ENCODE measurements around the gene COTL1.

The COTL1 gene

GRCh38 chr16:84604477-84605013 lies 13.3 kb downstream of the COTL1 start:
- peaks cover 4% of the 10 kb centered on the region; the same call in 1 of the 2 replicates for H3K9me3 ChIP-seq (ENCODE audit: control insufficient read depth, insufficient read depth, low read depth, low read length)
- H3K9ac ChIP-seq (ENCODE audit: low read length): no peak overlapping the region
- H3K4me3 ChIP-seq (ENCODE audit: low read depth, low read length): no peak overlapping the region
- H3K36me3 ChIP-seq (ENCODE audit: control insufficient read depth, insufficient read depth, low read length): peaks cover 10% of the 10 kb centered on the region; the same call in 1 of the 2 replicates
- no peaks in the 10 kb centered on the region for H3K27me3 ChIP-seq (ENCODE audit: control insufficient read depth, insufficient read depth, low read length)
- peaks cover 37% of the 10 kb centered on the region for H3K4me1 ChIP-seq (ENCODE audit: control insufficient read depth, insufficient read depth, low read length)
- no peak overlapping the region for H3K27ac ChIP-seq (ENCODE audit: low read depth, low read length)

DNA sequence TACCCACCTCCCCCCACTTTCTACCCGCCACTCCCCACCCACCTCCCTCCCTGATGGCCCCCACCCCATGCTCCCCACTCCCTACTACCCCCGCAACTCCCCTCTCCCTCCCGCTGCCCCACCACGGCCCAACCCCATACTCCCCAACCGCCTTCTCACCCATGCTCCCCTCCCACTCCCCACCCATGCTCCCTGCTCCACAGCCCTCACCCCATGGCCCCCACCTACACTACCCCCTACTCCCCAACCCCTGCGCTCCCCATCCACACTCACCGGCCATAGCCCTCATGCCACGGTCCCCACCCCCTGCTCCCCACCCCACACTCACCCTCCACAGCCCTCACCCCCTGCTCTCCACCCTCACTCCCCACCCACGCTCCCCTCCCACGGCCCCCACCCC lies 13.9 kb downstream of the COTL1 start:
- peaks cover 4% of the 10 kb centered on the region; the same call in 1 of the 2 replicates for H3K9me3 ChIP-seq (ENCODE audit: control insufficient read depth, insufficient read depth, low read depth, low read length)
- peaks cover 10% of the 10 kb centered on the region; the same call in 1 of the 2 replicates for H3K36me3 ChIP-seq (ENCODE audit: control insufficient read depth, insufficient read depth, low read length)
- no peak overlapping the region for H3K4me3 ChIP-seq (ENCODE audit: low read depth, low read length)
- H3K4me1 ChIP-seq (ENCODE audit: control insufficient read depth, insufficient read depth, low read length): peaks cover 43% of the 10 kb centered on the region
- no peaks in the 10 kb centered on the region for H3K27me3 ChIP-seq (ENCODE audit: control insufficient read depth, insufficient read depth, low read length)
- no peak overlapping the region for H3K9ac ChIP-seq (ENCODE audit: low read length)
- no peak overlapping the region for H3K27ac ChIP-seq (ENCODE audit: low read depth, low read length)

DNA sequence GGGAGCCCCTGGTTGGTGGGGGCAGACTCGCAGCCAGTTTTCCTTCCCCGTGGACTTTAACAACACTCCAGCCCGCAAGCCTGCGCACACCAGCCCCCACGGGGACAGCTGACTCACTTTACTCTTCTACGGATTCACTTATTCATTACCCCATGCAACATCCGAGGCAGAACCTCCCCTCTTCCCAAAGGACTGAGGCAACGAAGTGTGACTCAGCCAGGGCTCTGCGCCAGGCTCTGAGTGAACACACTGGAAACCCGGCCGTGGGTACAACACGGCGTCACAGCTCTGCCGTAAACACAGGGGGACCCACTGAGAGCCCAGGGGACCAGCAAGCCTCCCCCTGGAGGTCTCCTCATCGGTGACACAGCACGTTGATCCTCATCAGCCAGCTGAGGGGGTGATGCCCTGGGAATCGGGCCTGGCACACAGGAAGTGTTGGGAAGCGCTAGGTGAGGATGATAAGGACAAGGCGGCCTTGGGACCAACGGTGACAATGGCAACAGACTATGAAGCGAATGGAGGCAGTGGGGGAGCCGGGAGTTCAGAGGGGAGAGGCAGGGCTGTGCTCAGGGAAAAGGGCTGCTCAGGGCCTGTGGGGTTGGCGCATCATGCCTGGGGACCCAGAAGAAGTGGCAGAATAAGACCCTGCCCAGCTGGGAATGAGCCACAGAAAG lies 14.6 kb downstream of the COTL1 start:
- Histone ChIP-seq H3K27ac (ENCODE audit: low read depth, low read length) (no peak overlapping the region), H3K4me3 (ENCODE audit: low read depth, low read length) (no peak overlapping the region), H3K9me3 (ENCODE audit: control insufficient read depth, insufficient read depth, low read depth, low read length) (peaks cover 4% of the 10 kb centered on the region; the same call in 1 of the 2 replicates), H3K9ac (ENCODE audit: low read length) (peak overlapping the region; percentile 37), H3K4me1 (ENCODE audit: control insufficient read depth, insufficient read depth, low read length) (peaks cover 45% of the 10 kb centered on the region), H3K27me3 (ENCODE audit: control insufficient read depth, insufficient read depth, low read length) (no peaks in the 10 kb centered on the region), H3K36me3 (ENCODE audit: control insufficient read depth, insufficient read depth, low read length) (peaks cover 10% of the 10 kb centered on the region; the same call in 1 of the 2 replicates)

DNA sequence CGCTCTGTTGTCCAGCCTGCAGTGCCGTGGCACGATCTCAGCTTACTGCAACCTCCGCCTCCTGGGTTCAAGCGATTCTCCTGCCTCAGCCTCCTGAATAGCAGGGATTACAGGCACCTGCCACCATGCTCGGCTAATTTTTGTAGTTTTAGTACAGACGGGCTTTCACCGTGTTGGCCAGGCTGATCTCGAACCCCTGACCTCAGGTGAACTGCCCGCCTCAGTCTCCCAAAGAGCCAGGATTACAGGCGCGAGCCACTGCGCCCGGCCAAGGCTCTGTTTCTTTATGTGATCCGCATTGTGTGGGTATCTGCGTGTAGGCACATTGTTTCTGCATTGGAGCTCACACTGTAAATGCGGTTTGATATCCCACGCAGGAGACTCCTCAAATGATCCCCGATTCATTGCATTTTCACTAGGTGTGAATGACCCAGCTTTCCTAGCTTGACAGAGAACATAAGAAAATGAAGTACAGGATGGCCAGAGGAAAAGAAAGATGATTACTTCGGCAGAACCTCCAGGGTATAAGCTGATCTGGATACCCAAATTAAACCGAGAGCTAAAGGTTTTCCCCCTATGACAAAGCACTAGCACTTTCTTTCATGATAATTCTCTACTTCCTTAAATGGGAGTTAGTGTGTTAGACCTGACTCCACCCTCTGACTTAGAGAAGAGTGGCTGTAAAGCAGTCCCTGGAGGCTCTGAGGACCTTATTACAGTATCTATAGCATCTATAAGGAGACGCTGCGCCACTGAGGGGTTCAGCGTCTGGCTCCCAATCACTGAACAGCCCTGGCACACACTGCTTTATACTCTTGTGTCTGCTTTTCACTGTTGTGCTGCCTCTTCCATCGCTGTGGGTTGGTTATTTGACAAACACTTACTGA lies 17.3 kb downstream of the COTL1 start:
- Histone ChIP-seq H3K9ac (ENCODE audit: low read length) (no peak overlapping the region), H3K27ac (ENCODE audit: low read depth, low read length) (no peak overlapping the region), H3K4me3 (ENCODE audit: low read depth, low read length) (no peak overlapping the region), H3K4me1 (ENCODE audit: control insufficient read depth, insufficient read depth, low read length) (peaks cover 57% of the 10 kb centered on the region), H3K27me3 (ENCODE audit: control insufficient read depth, insufficient read depth, low read length) (no peaks in the 10 kb centered on the region), H3K36me3 (ENCODE audit: control insufficient read depth, insufficient read depth, low read length) (no peaks in the 10 kb centered on the region), H3K9me3 (ENCODE audit: control insufficient read depth, insufficient read depth, low read depth, low read length) (0 out of 2 replicates have a peak, but pooled peaks cover 2% of the 10 kb centered on the region)

- Histone ChIP-seq H3K36me3 (ENCODE audit: control insufficient read depth, insufficient read depth, low read length) (no peaks in the 10 kb centered on the region), H3K27ac (ENCODE audit: low read depth, low read length) (no peak overlapping the region; the same call in 1 of the 2 replicates), H3K9me3 (ENCODE audit: control insufficient read depth, insufficient read depth, low read depth, low read length) (no peaks in the 10 kb centered on the region), H3K4me3 (ENCODE audit: low read depth, low read length) (peak overlapping the region; percentile 1; the same call in 1 of the 2 replicates), H3K27me3 (ENCODE audit: control insufficient read depth, insufficient read depth, low read length) (no peaks in the 10 kb centered on the region), H3K9ac (ENCODE audit: low read length) (no peak overlapping the region), H3K4me1 (ENCODE audit: control insufficient read depth, insufficient read depth, low read length) (peaks cover 57% of the 10 kb centered on the region)
These were observed 18.2 kb downstream of the COTL1 start for GRCh38 chr16:84599521-84600202.

- H3K4me1 ChIP-seq (ENCODE audit: control insufficient read depth, insufficient read depth, low read length): peaks cover 54% of the 10 kb centered on the region
- H3K4me3 ChIP-seq (ENCODE audit: low read depth, low read length): no peak overlapping the region
- no peaks in the 10 kb centered on the region for H3K9me3 ChIP-seq (ENCODE audit: control insufficient read depth, insufficient read depth, low read depth, low read length)
- peaks cover 3% of the 10 kb centered on the region; the same call in 1 of the 2 replicates for H3K36me3 ChIP-seq (ENCODE audit: control insufficient read depth, insufficient read depth, low read length)
- no peaks in the 10 kb centered on the region for H3K27me3 ChIP-seq (ENCODE audit: control insufficient read depth, insufficient read depth, low read length)
- H3K9ac ChIP-seq (ENCODE audit: low read length): no peak overlapping the region
- no peak overlapping the region for H3K27ac ChIP-seq (ENCODE audit: low read depth, low read length)
These were observed 19.5 kb downstream of the COTL1 start for GRCh38 chr16:84598360-84598759.

- no peaks in the 10 kb centered on the region for H3K9me3 ChIP-seq (ENCODE audit: control insufficient read depth, insufficient read depth, low read depth, low read length)
- no peak overlapping the region for H3K9ac ChIP-seq (ENCODE audit: low read length)
- H3K4me3 ChIP-seq (ENCODE audit: low read depth, low read length): no peak overlapping the region
- H3K36me3 ChIP-seq (ENCODE audit: control insufficient read depth, insufficient read depth, low read length): peaks cover 4% of the 10 kb centered on the region; the same call in 1 of the 2 replicates
- H3K4me1 ChIP-seq (ENCODE audit: control insufficient read depth, insufficient read depth, low read length): peaks cover 50% of the 10 kb centered on the region
- H3K27ac ChIP-seq (ENCODE audit: low read depth, low read length): no peak overlapping the region
- H3K27me3 ChIP-seq (ENCODE audit: control insufficient read depth, insufficient read depth, low read length): no peaks in the 10 kb centered on the region
These were observed 19.9 kb downstream of the COTL1 start for GRCh38 chr16:84597931-84598351.

- Histone ChIP-seq H3K4me3 (ENCODE audit: low read depth, low read length) (no peak overlapping the region), H3K9ac (ENCODE audit: low read length) (no peak overlapping the region), H3K9me3 (ENCODE audit: control insufficient read depth, insufficient read depth, low read depth, low read length) (no peaks in the 10 kb centered on the region)
These were observed 20.4 kb downstream of the COTL1 start for GRCh38 chr16:84597528-84597896.

DNA sequence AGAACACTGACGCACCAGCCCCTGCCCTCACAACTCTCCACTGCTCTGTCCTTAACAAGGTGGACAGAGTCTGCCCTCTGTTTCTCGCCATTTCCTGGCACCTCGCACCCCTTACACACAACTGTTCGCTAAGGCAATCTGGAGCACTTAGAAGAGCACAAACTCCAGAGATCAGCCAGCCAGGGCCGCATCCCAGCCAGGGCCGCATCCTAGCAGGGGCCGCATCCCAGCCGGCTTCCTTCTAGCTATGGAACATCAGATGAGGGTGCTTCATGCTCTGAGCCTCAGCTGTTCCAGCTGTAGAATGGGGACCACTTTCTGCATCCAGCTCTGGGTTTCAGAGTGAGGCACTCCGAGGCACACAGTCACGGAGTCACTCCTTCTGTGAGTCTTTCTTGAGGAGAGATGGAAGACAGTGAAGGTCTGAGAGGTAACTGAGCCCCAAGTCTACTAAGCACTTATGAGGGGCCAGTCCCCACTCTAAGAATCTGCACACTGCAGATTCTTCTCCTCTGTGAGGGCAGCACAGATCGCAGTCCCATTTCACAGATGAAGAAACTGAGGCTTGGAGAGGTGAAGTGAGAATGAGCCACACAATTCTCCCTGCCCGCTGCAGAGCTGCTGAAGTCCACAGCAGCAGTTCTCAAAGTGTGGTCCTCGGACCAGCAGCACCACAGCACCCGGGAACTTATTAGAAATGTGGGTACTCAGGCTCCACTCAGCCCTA lies 20.9 kb downstream of the COTL1 start:
- Histone ChIP-seq H3K27me3 (ENCODE audit: control insufficient read depth, insufficient read depth, low read length) (no peaks in the 10 kb centered on the region), H3K4me3 (ENCODE audit: low read depth, low read length) (no peak overlapping the region), H3K36me3 (ENCODE audit: control insufficient read depth, insufficient read depth, low read length) (peaks cover 6% of the 10 kb centered on the region; the same call in 1 of the 2 replicates), H3K27ac (ENCODE audit: low read depth, low read length) (no peak overlapping the region), H3K9me3 (ENCODE audit: control insufficient read depth, insufficient read depth, low read depth, low read length) (no peaks in the 10 kb centered on the region), H3K4me1 (ENCODE audit: control insufficient read depth, insufficient read depth, low read length) (peaks cover 47% of the 10 kb centered on the region), H3K9ac (ENCODE audit: low read length) (no peak overlapping the region)

More at GRCh38 chr16:84597528-84597896, 20.4 kb downstream of the COTL1 start:
- Histone ChIP-seq H3K27me3 (ENCODE audit: control insufficient read depth, insufficient read depth, low read length) (no peaks in the 10 kb centered on the region), H3K4me1 (ENCODE audit: control insufficient read depth, insufficient read depth, low read length) (peaks cover 47% of the 10 kb centered on the region), H3K36me3 (ENCODE audit: control insufficient read depth, insufficient read depth, low read length) (peaks cover 6% of the 10 kb centered on the region; the same call in 1 of the 2 replicates), H3K27ac (ENCODE audit: low read depth, low read length) (no peak overlapping the region)

GRCh38 chr16:84596161-84596560 lies 21.7 kb downstream of the COTL1 start:
- H3K4me3 ChIP-seq (ENCODE audit: low read depth, low read length): no peak overlapping the region
- no peak overlapping the region for H3K9ac ChIP-seq (ENCODE audit: low read length)
- peaks cover 6% of the 10 kb centered on the region; the same call in 1 of the 2 replicates for H3K36me3 ChIP-seq (ENCODE audit: control insufficient read depth, insufficient read depth, low read length)
- no peaks in the 10 kb centered on the region for H3K9me3 ChIP-seq (ENCODE audit: control insufficient read depth, insufficient read depth, low read depth, low read length)
- no peaks in the 10 kb centered on the region for H3K27me3 ChIP-seq (ENCODE audit: control insufficient read depth, insufficient read depth, low read length)
- peaks cover 45% of the 10 kb centered on the region for H3K4me1 ChIP-seq (ENCODE audit: control insufficient read depth, insufficient read depth, low read length)
- no peak overlapping the region for H3K27ac ChIP-seq (ENCODE audit: low read depth, low read length)
